ENCODE results near the gene HDAC8. TPM values are rescaled to one million over a fixed set of nuclear protein-coding genes. Genes with fewer than 3 reads are reported as not detected.
"Not testable (repeated sequence)": the region's sequence is repeated elsewhere in the genome, so short reads cannot be mapped to it uniquely, and the experiment has no call there.

HDAC8 gene
- total RNA-seq, 4 donors from 2014 or later, result 19.2 to 23.3 (median 22.0) TPM

DNA sequence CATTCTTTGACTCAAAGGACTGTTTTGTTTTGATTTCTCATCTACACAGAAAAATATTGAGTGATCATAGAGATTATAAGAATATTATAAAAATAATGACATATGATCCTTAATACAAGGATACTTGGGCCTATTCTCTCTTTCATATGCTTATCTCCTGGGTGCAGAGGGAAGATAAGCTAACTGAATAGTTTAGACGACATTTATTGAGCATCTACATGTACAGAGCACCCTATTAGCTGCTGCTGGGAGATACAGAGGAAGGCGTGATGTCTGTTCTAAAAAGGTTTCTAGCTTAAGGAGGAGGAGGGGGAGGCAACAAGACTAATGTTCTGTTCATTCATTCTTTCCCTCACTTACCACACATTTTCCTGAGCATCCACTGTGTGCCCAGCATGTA, 106.8 kb downstream of the HDAC8 start:
- no peak for TF ChIP-seq POLR2A (IDR thresholded peaks at IDR 0.05; ENCODE audit: low read depth)
- no peak for TF ChIP-seq CTCF (IDR thresholded peaks at IDR 0.05)
- TF ChIP-seq POLR2AphosphoS5 (IDR thresholded peaks at IDR 0.05), result no peak
- no peak for TF ChIP-seq EP300 (IDR thresholded peaks at IDR 0.05)
- Histone ChIP-seq H3K4me1 (no peaks in the 10 kb centered on the region), H3K27ac (replicated peaks in 1 of 4) (no peak overlapping the region), H3K4me3 (no peak overlapping the region), H3K36me3 (peaks cover 0 to 7% (median 0%) of the 10 kb centered on the region in 4 donors), H3K9me3 (no peaks in the 10 kb centered on the region), H3K27me3 (no peaks in the 10 kb centered on the region)
- intact Hi-C loops (cut with DNase I), result no loop called here
- WGBS, result 64% methylated on average over 2 of the region's 2 CpGs
- no peak for DNase-seq (ENCODE audit: extremely low spot score)

DNA sequence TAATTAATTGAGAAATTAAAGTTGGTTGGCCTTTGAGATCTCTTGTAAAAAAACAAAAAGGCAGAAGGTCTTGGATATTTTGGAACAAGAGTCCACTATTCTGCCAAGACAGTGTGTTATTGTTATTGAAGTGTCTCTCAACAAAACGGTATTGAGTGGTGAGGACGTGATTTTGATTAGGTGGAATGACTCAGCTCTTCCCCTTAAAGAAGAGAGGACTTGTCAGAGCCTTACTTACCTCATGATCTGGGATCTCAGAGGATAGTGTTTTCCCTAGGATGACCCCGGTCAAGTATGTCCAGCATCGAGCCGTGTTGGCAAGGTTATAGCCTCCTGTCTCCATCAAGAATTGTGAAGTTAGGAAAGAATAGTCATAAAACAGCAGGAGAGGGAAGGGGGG, 110.9 kb downstream of the HDAC8 start:
- 53% methylated on average over 5 of the region's 5 CpGs for WGBS
- intact Hi-C loops (cut with DNase I), result no loop called here
- Histone ChIP-seq H3K9me3 (no peaks in the 10 kb centered on the region), H3K4me3 (no peak overlapping the region), H3K4me1 (no peaks in the 10 kb centered on the region), H3K27ac (replicated peaks in 1 of 4) (no peak overlapping the region), H3K27me3 (no peaks in the 10 kb centered on the region), H3K36me3 (peaks cover 0 to 7% (median 0%) of the 10 kb centered on the region in 4 donors)
- DNase-seq (ENCODE audit: extremely low spot score), result no peak
- no peak for TF ChIP-seq EP300 (IDR thresholded peaks at IDR 0.05)

DNA sequence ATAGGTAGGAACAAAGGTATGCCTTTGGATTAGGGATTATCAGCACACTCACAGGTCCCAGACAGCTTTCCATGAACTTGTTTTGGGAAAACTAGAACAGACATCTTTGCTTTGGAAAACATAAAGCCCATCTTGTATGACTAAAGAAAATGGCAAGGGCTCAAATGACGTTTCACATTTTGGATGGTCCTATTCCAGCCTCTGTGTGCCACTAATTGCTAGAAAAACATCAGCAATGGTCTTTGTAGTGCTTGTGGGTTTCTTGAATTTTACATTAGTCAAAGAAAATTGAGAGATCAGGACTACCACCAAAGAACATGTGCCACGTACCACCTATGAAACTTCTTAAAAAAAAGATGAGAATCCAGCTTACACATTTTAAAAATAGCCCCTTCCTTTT, 111.4 kb downstream of the HDAC8 start:
- Histone ChIP-seq H3K36me3 (peaks cover 0 to 7% (median 0%) of the 10 kb centered on the region in 4 donors), H3K4me1 (no peaks in the 10 kb centered on the region), H3K27me3 (no peaks in the 10 kb centered on the region), H3K4me3 (no peak overlapping the region), H3K9me3 (no peaks in the 10 kb centered on the region), H3K27ac (replicated peaks in 1 of 4) (no peak overlapping the region)
- WGBS, result 68% methylated on average over 2 of the region's 2 CpGs
- no peak for DNase-seq (ENCODE audit: extremely low spot score)
- TF ChIP-seq CTCF (IDR thresholded peaks at IDR 0.05) (no peak), EP300 (IDR thresholded peaks at IDR 0.05) (no peak), POLR2A (IDR thresholded peaks at IDR 0.05; ENCODE audit: low read depth) (no peak), POLR2AphosphoS5 (IDR thresholded peaks at IDR 0.05) (no peak)
- intact Hi-C loops (cut with DNase I), result no loop called here

DNA sequence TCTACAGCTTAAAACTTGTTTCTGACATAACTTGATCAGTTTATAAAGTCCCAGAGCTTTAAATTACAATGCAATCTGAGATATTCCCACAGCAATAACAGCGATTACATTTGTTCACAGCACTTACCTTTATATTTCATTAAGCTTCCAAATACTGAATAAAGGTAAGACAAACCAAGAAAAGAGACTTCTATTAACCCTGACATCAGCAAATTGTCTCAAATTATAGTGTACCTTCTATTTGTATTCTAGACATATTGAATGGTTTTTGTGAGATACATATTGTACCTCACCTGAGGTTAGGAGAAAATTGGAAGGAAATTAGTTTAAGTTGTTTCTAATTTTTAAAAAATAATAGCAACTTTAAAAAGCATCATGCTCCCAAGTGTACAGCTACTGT, 111.9 kb downstream of the HDAC8 start:
- Histone ChIP-seq H3K4me3 (no peak overlapping the region), H3K4me1 (no peaks in the 10 kb centered on the region), H3K9me3 (no peaks in the 10 kb centered on the region), H3K27ac (replicated peaks in 1 of 4) (no peak overlapping the region), H3K36me3 (peaks cover 0 to 7% (median 0%) of the 10 kb centered on the region in 4 donors), H3K27me3 (no peaks in the 10 kb centered on the region)
- 92% methylated on average over 1 of the region's 1 CpG for WGBS
- intact Hi-C loops (cut with DNase I), result no loop called here
- TF ChIP-seq CTCF (IDR thresholded peaks at IDR 0.05) (no peak), POLR2AphosphoS5 (IDR thresholded peaks at IDR 0.05) (no peak), POLR2A (IDR thresholded peaks at IDR 0.05; ENCODE audit: low read depth) (no peak), EP300 (IDR thresholded peaks at IDR 0.05) (no peak)
- DNase-seq (ENCODE audit: extremely low spot score), result no peak

GRCh38 chrX:72449034-72449433, 123.6 kb downstream of the HDAC8 start:
- intact Hi-C loops (cut with DNase I); DNase-seq (ENCODE audit: extremely low spot score); H3K4me1 ChIP-seq; H3K36me3 ChIP-seq; H3K9me3 ChIP-seq; H3K27ac ChIP-seq (replicated peaks in 1 of 4); H3K27me3 ChIP-seq; H3K4me3 ChIP-seq: not testable (repeated sequence)
- 100% methylated on average over 1 of the region's 1 CpG for WGBS

DNA sequence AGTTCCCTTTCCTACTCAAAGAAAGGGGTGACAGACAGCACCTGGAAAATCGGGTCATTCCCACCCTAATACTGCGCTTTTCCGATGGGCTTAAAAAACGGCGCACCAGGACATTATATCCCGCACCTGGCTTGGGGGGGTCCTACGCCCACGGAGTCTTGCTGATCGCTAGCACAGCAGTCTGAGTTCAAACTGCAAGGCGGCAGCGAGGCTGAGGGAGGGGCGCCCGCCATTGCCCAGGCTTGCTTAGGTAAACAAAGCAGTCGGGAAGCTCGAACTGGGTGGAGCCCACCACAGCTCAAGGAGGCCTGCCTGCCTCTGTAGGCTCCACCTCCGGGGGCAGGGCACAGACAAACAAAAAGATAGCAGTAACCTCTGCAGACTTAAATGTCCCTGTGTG, 131.9 kb downstream of the HDAC8 start:
- H3K4me3 ChIP-seq; H3K27me3 ChIP-seq; DNase-seq (ENCODE audit: extremely low spot score); H3K27ac ChIP-seq (replicated peaks in 1 of 4); intact Hi-C loops (cut with DNase I); H3K4me1 ChIP-seq: not testable (repeated sequence)
- peaks cover 0 to 14% (median 0%) of the 10 kb centered on the region in 4 donors for H3K9me3 ChIP-seq
- peaks cover 0 to 16% (median 12%) of the 10 kb centered on the region in 4 donors for H3K36me3 ChIP-seq
- WGBS, result 87% methylated on average over 14 of the region's 16 CpGs
